Keratinocyte (primary cell): ENCODE results near the gene ZNF710. TPM values are rescaled to one million over a fixed set of nuclear protein-coding genes. Genes with fewer than 3 reads are reported as not detected.

Source experiments
- DNase-seq: peaks from one replicate; pipeline ENCODE4 v3.0.0-alpha.2; 2011; ENCODE audit warnings: low read depth, missing footprints, low spot score
- FAIRE-seq: peaks from 2 replicates; lab custom pipeline; 2011; peaks lifted over from hg19 to GRCh38; lab: Jason Lieb, UNC
- H2AFZ ChIP-seq: 2 replicates; pipeline ENCODE4 v1.6.0; 2012; ENCODE audit warnings: low read length, control low read depth, inconsistent platforms; ENCODE audit not compliant: control insufficient read depth
- H3K27ac ChIP-seq: 2 replicates; pipeline ENCODE4 v1.5.1; 2011; ENCODE audit warnings: low read length; ENCODE audit not compliant: control insufficient read depth, insufficient read depth
- H3K27me3 ChIP-seq: 3 replicates; pipeline ENCODE4 v1.6.0; 2011; ENCODE audit warnings: low read length; ENCODE audit not compliant: control insufficient read depth, insufficient read depth; ENCODE audit errors: extremely low read depth
- H3K36me3 ChIP-seq, 2 experiments: 2 replicates in 1 of 2; 3 replicates in 1 of 2; pipeline ENCODE4 v1.5.1; 2011; ENCODE audit warnings: low read length in 2 of 2, mild to moderate bottlenecking in 1 of 2; ENCODE audit not compliant: control insufficient read depth in 2 of 2, insufficient read depth in 2 of 2; ENCODE audit errors: extremely low read depth in 1 of 2
- H3K4me1 ChIP-seq: 3 replicates; pipeline ENCODE4 v1.5.1; 2011; ENCODE audit warnings: low read length; ENCODE audit not compliant: control insufficient read depth, insufficient read depth; ENCODE audit errors: extremely low read depth
- H3K4me2 ChIP-seq: 3 replicates; pipeline ENCODE4 v1.6.0; 2011; ENCODE audit warnings: low read depth, low read length; ENCODE audit not compliant: control insufficient read depth, insufficient read depth; ENCODE audit errors: extremely low read depth
- H3K4me3 ChIP-seq, 3 experiments: fragments of 200-600 bp in 1 of 3; sonication (generic) in 1 of 3; 2 replicates in 2 of 3; 3 replicates in 1 of 3; pipeline ENCODE4 v1.5.1; 2011 to 2016; ENCODE audit warnings: low read length in 3 of 3, mild to moderate bottlenecking in 3 of 3, control low read depth in 2 of 3, inconsistent platforms in 1 of 3, low read depth in 1 of 3, mixed read lengths in 1 of 3, mixed run types in 1 of 3, moderate library complexity in 1 of 3; ENCODE audit not compliant: control insufficient read depth in 2 of 3, insufficient read depth in 2 of 3; ENCODE audit errors: extremely low read depth in 1 of 3
- H3K79me2 ChIP-seq: 2 replicates; pipeline ENCODE4 v1.6.0; 2012; ENCODE audit warnings: low read length; ENCODE audit not compliant: control insufficient read depth, insufficient read depth
- H3K9ac ChIP-seq: 3 replicates; pipeline ENCODE4 v1.6.0; 2011; ENCODE audit warnings: low read length; ENCODE audit not compliant: control insufficient read depth, insufficient read depth; ENCODE audit errors: extremely low read depth
- H3K9me1 ChIP-seq: 3 replicates; pipeline ENCODE4 v1.6.0; 2011; ENCODE audit warnings: low read length; ENCODE audit not compliant: control insufficient read depth, insufficient read depth; ENCODE audit errors: extremely low read depth
- H3K9me3 ChIP-seq: 2 replicates; pipeline ENCODE4 v1.5.1; 2012; ENCODE audit warnings: low read depth, low read length; ENCODE audit not compliant: control insufficient read depth
- H4K20me1 ChIP-seq: 3 replicates; pipeline ENCODE4 v1.6.0; 2011; ENCODE audit warnings: low read length; ENCODE audit not compliant: control insufficient read depth, insufficient read depth; ENCODE audit errors: extremely low read depth
- EZH2 ChIP-seq: IDR thresholded peaks from one replicate; pipeline ENCODE4 v1.6.1; 2012; ENCODE audit warnings: inconsistent platforms, mild to moderate bottlenecking, low read length, moderate library complexity
- dilution Hi-C: fragments of 300-500 bp; cut with MboI; formaldehyde crosslinking; loops from one replicate; pipeline ENCODE4 v1.7.0; 2020; ENCODE audit warnings: low sequenced_read_pairs; ENCODE audit not compliant: extremely low pct_ligation_motif_present
- polyA plus RNA-seq, 5 experiments: library from polyadenylated mRNA; depleted of rRNA in 3 of 5; stranded (reverse) in 3 of 5; stranded (forward) in 1 of 5; unstranded in 1 of 5; fragments of >200 nt; gene quantifications; 1 replicate in 1 of 5; 2 replicates in 3 of 5; 3 replicates in 1 of 5; pipeline versions ENCODE4 v1.2.1 to v1.2.3, GENCODE V29; 2011 to 2012; ENCODE audit warnings: missing spikeins in 2 of 5, low read depth in 1 of 5, low replicate concordance in 1 of 5
- TF ChIP-seq, protein P1 (sequence below), 3 experiments: IDR thresholded peaks in 1 of 3; conservative IDR thresholded peaks in 1 of 3; optimal IDR thresholded peaks in 1 of 3; 2 replicates in 2 of 3; 3 replicates in 1 of 3; pipeline versions ENCODE3 to v1.5.1; 2011; ENCODE audit warnings: low read length in 3 of 3, mild to moderate bottlenecking in 3 of 3, moderate library complexity in 2 of 3, control low read depth in 1 of 3, inconsistent platforms in 1 of 3; ENCODE audit not compliant: insufficient read depth in 2 of 3; ENCODE audit errors: extremely low read depth in 1 of 3

Gene ZNF710
- polyA plus RNA-seq, 1 donor (not counting 4 experiments of a cell fraction or from before 2014, with no cell fraction given), result 4.5 TPM

DNA sequence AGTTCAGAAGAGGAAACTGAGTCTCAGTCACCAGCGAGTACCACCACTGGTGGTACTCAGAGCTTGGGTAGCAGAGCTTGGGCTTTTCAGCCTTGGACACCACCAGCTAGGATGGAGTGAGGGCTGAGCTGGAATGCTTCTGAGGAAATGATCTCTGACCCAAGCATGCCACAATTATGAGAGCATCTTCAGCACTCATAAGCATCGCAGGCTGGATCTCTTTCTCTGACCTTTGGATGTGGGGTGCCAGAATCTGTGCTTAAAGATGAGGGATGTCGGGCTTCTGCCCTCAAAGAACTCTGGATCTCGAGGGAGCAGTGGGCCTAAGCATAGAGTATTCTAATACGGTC lies 36.4 kb downstream of the ZNF710 start:
- FAIRE-seq, result no peak

GRCh38 chr15:90037961-90038631 lies 37.0 kb downstream of the ZNF710 start:
- H3K9ac ChIP-seq, result no peak overlapping the region
- FAIRE-seq (no peak), DNase-seq (no peak)
- H3K4me1 ChIP-seq, result peaks cover 38% of the 10 kb centered on the region
- no peak overlapping the region for H3K4me3 ChIP-seq
- TF ChIP-seq EZH2, result no peak
- TF ChIP-seq, protein P1, sequence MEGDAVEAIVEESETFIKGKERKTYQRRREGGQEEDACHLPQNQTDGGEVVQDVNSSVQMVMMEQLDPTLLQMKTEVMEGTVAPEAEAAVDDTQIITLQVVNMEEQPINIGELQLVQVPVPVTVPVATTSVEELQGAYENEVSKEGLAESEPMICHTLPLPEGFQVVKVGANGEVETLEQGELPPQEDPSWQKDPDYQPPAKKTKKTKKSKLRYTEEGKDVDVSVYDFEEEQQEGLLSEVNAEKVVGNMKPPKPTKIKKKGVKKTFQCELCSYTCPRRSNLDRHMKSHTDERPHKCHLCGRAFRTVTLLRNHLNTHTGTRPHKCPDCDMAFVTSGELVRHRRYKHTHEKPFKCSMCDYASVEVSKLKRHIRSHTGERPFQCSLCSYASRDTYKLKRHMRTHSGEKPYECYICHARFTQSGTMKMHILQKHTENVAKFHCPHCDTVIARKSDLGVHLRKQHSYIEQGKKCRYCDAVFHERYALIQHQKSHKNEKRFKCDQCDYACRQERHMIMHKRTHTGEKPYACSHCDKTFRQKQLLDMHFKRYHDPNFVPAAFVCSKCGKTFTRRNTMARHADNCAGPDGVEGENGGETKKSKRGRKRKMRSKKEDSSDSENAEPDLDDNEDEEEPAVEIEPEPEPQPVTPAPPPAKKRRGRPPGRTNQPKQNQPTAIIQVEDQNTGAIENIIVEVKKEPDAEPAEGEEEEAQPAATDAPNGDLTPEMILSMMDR (optimal IDR thresholded peaks at IDR 0.05 in 1 of 3, IDR thresholded peaks at IDR 0.05 in 1 of 3, conservative IDR thresholded peaks at IDR 0.05 in 1 of 3; ENCODE audit: extremely low read depth in 1 of 3, insufficient read depth in 2 of 3, low read length in 3 of 3), result no peak
- H3K9me1 ChIP-seq, result peaks cover 4% of the 10 kb centered on the region
- no peak overlapping the region for H2AFZ ChIP-seq
- peaks cover 24% of the 10 kb centered on the region for H3K79me2 ChIP-seq
- dilution Hi-C loops, result no loop called here
- H3K4me2 ChIP-seq, result no peak overlapping the region
- peaks cover 2 to 6% of the 10 kb centered on the region in 2 experiments for H3K36me3 ChIP-seq
- no peaks in the 10 kb centered on the region for H3K27me3 ChIP-seq
- peak overlapping the region; percentile 10 for H3K27ac ChIP-seq
- no peaks in the 10 kb centered on the region for H3K9me3 ChIP-seq
- H4K20me1 ChIP-seq, result no peaks in the 10 kb centered on the region

More for the DNA sequence above, 36.4 kb downstream of the ZNF710 start:
- H3K27ac ChIP-seq, result no peak overlapping the region
- peaks cover 38% of the 10 kb centered on the region for H3K4me1 ChIP-seq
- H3K36me3 ChIP-seq, result peaks cover 2 to 4% of the 10 kb centered on the region in 2 experiments
- no peaks in the 10 kb centered on the region for H3K9me3 ChIP-seq
- no peak overlapping the region for H3K4me3 ChIP-seq
- H3K4me2 ChIP-seq, result no peak overlapping the region
- H4K20me1 ChIP-seq, result no peaks in the 10 kb centered on the region
- no peak for TF ChIP-seq EZH2
- TF ChIP-seq, protein P1 (optimal IDR thresholded peaks at IDR 0.05 in 1 of 3, IDR thresholded peaks at IDR 0.05 in 1 of 3, conservative IDR thresholded peaks at IDR 0.05 in 1 of 3; ENCODE audit: extremely low read depth in 1 of 3, insufficient read depth in 2 of 3, low read length in 3 of 3), result no peak
- peaks cover 25% of the 10 kb centered on the region for H3K79me2 ChIP-seq
- H3K27me3 ChIP-seq, result no peaks in the 10 kb centered on the region
- no peak overlapping the region for H3K9ac ChIP-seq
- dilution Hi-C loops, result no loop called here
- peaks cover 4% of the 10 kb centered on the region for H3K9me1 ChIP-seq
- no peak overlapping the region for H2AFZ ChIP-seq
- DNase-seq, result no peak
